Gastrocnemius medialis (tissue), 4 donors: ENCODE results near the gene ACOX2. TPM values are rescaled to one million over a fixed set of nuclear protein-coding genes. Genes with fewer than 3 reads are reported as not detected.

ENCODE experiments used
- ATAC-seq, 2 donors: fragments of 150-250 bp; one replicate each; pipeline ENCODE4 v1.9.1; 2016
- DNase-seq, 2 donors: peaks; one replicate each; pipeline ENCODE4 v3.0.0-alpha.2; 2019
- H3K27ac ChIP-seq, 4 donors: fragments of 200-600 bp; sonication (generic); 1 replicate in 1 of 4; 2 replicates in 3 of 4; pipeline ENCODE4 v1.5.1; 2016 to 2018; ENCODE audit warnings: mild to moderate bottlenecking in 2 of 4, moderate library complexity in 1 of 4
- H3K27me3 ChIP-seq, 3 donors: fragments of 200-600 bp; sonication (generic) in 2 of 3; 1 replicate in 1 of 3; 2 replicates in 2 of 3; pipeline versions ENCODE4 v1.5.1 to v1.6.0; 2016 to 2019; ENCODE audit warnings: mild to moderate bottlenecking in 1 of 3, moderate library complexity in 1 of 3
- H3K36me3 ChIP-seq, 2 donors: fragments of 200-600 bp; sonication (generic) in 1 of 2; one replicate each; pipeline ENCODE4 v1.5.1; 2017 to 2018
- H3K4me1 ChIP-seq, 2 donors: fragments of 200-600 bp; sonication (generic) in 1 of 2; one replicate each; pipeline ENCODE4 v1.5.1; 2016 to 2017; ENCODE audit warnings: mild to moderate bottlenecking in 2 of 2
- H3K4me3 ChIP-seq, 4 donors: fragments of 200-600 bp; sonication (generic) in 3 of 4; 1 replicate in 1 of 4; 2 replicates in 3 of 4; pipeline ENCODE4 v1.5.1; 2016 to 2019; ENCODE audit warnings: mild to moderate bottlenecking in 2 of 4
- H3K9me3 ChIP-seq, 3 donors: fragments of 200-600 bp; sonication (generic) in 2 of 3; 1 replicate in 1 of 3; 2 replicates in 2 of 3; pipeline ENCODE4 v1.5.1; 2016 to 2019
- CTCF ChIP-seq, 5 experiments: fragments of 450-650 bp in 3 of 5; fragments of 200-600 bp in 2 of 5; sonication (generic) in 2 of 5; IDR thresholded peaks in 4 of 5; conservative IDR thresholded peaks in 1 of 5; 1 replicate in 4 of 5; 2 replicates in 1 of 5; pipeline ENCODE4 v1.5.1; 2016 to 2019; ENCODE audit warnings: antibody characterized with exemption in 5 of 5, mild to moderate bottlenecking in 3 of 5, moderate library complexity in 3 of 5
- POLR2A ChIP-seq, 2 donors: fragments of 450-650 bp; IDR thresholded peaks; one replicate each; pipeline ENCODE4 v1.6.1; 2017; ENCODE audit warnings: antibody characterized with exemption in 2 of 2, mild to moderate bottlenecking in 2 of 2, moderate library complexity in 2 of 2
- in situ Hi-C, 4 donors: fragments of 200-750 bp; cut with MboI; loops; one replicate each; pipeline versions ENCODE4 v1.15.0 to v1.8.0; 2017; ENCODE audit warnings: low sequenced_read_pairs in 4 of 4
- intact Hi-C: fragments of 100-400 bp; cut with DNase I; formaldehyde crosslinking; loops from one replicate; pipeline ENCODE4 v1.15.1; 2023; ENCODE audit warnings: low total_unique reads
- total RNA-seq, 4 donors: library from RNA; depleted of rRNA; stranded (reverse); fragments of >200 nt; gene quantifications; one replicate each; pipeline versions ENCODE4 v1.1.0 to v1.2.3, GENCODE V29; 2016

Gene ACOX2
- total RNA-seq, 4 donors from 2014 or later = 1.6 to 10.4 (median 5.7) TPM

GRCh38 chr3:58556001-58556400 is 19.0 kb upstream of the ACOX2 start:
- H3K27me3 ChIP-seq = no peaks in the 10 kb centered on the region
- DNase-seq = no peak
- intact Hi-C loops = no loop called here
- no peaks in the 10 kb centered on the region for H3K9me3 ChIP-seq
- H3K4me3 ChIP-seq = no peak overlapping the region
- H3K4me1 ChIP-seq = no peaks in the 10 kb centered on the region
- in situ Hi-C loops = no loop called here
- no peak overlapping the region for H3K27ac ChIP-seq
- no peaks in the 10 kb centered on the region for H3K36me3 ChIP-seq
- TF ChIP-seq POLR2A (IDR thresholded peaks at IDR 0.05) (no peak), CTCF (IDR thresholded peaks at IDR 0.05 in 4 of 5, conservative IDR thresholded peaks at IDR 0.05 in 1 of 5) (no peak)
- no peak for ATAC-seq

GRCh38 chr3:58555203-58555602 is 18.2 kb upstream of the ACOX2 start:
- no peak for DNase-seq
- Histone ChIP-seq H3K9me3 (no peaks in the 10 kb centered on the region), H3K4me3 (no peak overlapping the region), H3K27me3 (no peaks in the 10 kb centered on the region), H3K4me1 (no peaks in the 10 kb centered on the region), H3K27ac (no peak overlapping the region), H3K36me3 (no peaks in the 10 kb centered on the region)
- no peak for ATAC-seq
- intact Hi-C loops = no loop called here
- in situ Hi-C loops = no loop called here
- TF ChIP-seq POLR2A (IDR thresholded peaks at IDR 0.05) = no peak
- no peak for TF ChIP-seq CTCF (IDR thresholded peaks at IDR 0.05 in 4 of 5, conservative IDR thresholded peaks at IDR 0.05 in 1 of 5)

DNA sequence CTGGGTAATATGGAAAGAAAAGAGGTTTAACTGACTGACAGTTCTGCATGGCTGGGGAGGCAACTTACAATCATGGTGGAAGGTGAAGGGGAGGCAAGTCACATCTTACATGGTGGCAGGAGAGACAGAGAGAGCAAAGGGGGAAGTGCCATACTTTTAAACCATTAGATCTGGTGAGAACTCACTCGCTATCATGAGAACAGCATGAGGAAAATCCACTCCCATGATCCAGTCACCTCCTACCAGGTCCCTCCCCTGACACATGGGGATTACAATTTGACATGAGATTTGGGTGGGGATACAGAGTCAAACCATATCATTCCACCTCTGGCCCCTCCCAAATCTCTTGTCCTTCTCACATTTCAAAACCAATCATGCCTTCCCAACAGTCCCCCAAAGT is 16.0 kb upstream of the ACOX2 start:
- ATAC-seq (no peak), DNase-seq (no peak)
- H3K27ac ChIP-seq = no peak overlapping the region
- H3K36me3 ChIP-seq = no peaks in the 10 kb centered on the region
- in situ Hi-C loops = no loop called here
- no peaks in the 10 kb centered on the region for H3K4me1 ChIP-seq
- no peaks in the 10 kb centered on the region for H3K9me3 ChIP-seq
- TF ChIP-seq POLR2A (IDR thresholded peaks at IDR 0.05) (no peak), CTCF (IDR thresholded peaks at IDR 0.05 in 4 of 5, conservative IDR thresholded peaks at IDR 0.05 in 1 of 5) (no peak)
- intact Hi-C loops = no loop called here
- H3K27me3 ChIP-seq = no peaks in the 10 kb centered on the region
- no peak overlapping the region for H3K4me3 ChIP-seq

DNA sequence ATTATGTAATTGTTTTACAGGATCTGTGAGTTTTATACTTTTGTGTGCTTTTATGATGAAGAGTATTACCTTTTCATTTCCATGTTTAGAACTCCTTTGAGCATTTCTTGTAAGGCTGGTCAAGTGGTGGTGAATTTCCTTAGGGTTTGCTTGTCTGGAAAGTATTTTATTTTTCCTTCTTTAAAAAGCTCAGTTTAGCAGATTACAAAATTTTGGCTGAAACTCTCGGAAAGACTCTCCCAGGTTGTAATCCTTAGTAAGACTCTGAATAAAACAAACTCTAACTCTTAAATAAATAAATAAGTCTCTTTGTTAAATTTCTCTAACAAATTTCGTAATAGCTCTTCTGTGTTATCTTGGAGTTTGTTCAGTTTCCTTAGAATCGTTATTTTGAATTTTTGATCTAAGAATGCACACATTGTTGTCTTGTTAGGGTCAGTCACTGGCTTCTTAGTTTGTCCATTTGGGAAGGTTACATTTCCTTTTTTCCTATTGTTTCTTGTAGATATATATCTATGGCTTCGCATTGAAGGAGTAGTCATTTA is 14.7 kb upstream of the ACOX2 start:
- no peak for DNase-seq
- H3K36me3 ChIP-seq = no peaks in the 10 kb centered on the region
- in situ Hi-C loops (no loop called here), intact Hi-C loops (no loop called here)
- H3K9me3 ChIP-seq = no peaks in the 10 kb centered on the region
- no peaks in the 10 kb centered on the region for H3K4me1 ChIP-seq
- no peak for ATAC-seq
- H3K4me3 ChIP-seq = no peak overlapping the region
- H3K27ac ChIP-seq = no peak overlapping the region
- TF ChIP-seq CTCF (IDR thresholded peaks at IDR 0.05 in 4 of 5, conservative IDR thresholded peaks at IDR 0.05 in 1 of 5) = no peak
- TF ChIP-seq POLR2A (IDR thresholded peaks at IDR 0.05) = no peak
- no peaks in the 10 kb centered on the region for H3K27me3 ChIP-seq

- intact Hi-C loops = no loop called here
- in situ Hi-C loops = loop anchor here in 1 of 4 donors (25.0 kb wide), 1 partner anchor 357 kb away; no protein-coding TSS in a partner anchor
- Histone ChIP-seq H3K27ac (no peak overlapping the region), H3K9me3 (no peaks in the 10 kb centered on the region), H3K27me3 (no peaks in the 10 kb centered on the region), H3K4me3 (no peak overlapping the region), H3K36me3 (no peaks in the 10 kb centered on the region), H3K4me1 (no peaks in the 10 kb centered on the region)
- ATAC-seq (no peak), DNase-seq (no peak)
- TF ChIP-seq CTCF (IDR thresholded peaks at IDR 0.05 in 4 of 5, conservative IDR thresholded peaks at IDR 0.05 in 1 of 5) (no peak), POLR2A (IDR thresholded peaks at IDR 0.05) (no peak)
Observed at GRCh38 chr3:58544541-58544940, 7.6 kb upstream of the ACOX2 start.
